IPS-NIHi7 (cell line): Measurements from ENCODE around the gene ERAL1.
"Not testable (repeated sequence)": the region's sequence is repeated elsewhere in the genome, so short reads cannot be mapped to it uniquely, and the experiment has no call there.

Experiments
- DNase-seq: peaks from one replicate; pipeline ENCODE4 v3.0.0; 2012; ENCODE audit warnings: mixed read lengths; ENCODE audit errors: extremely low spot score

ERAL1 gene

DNA sequence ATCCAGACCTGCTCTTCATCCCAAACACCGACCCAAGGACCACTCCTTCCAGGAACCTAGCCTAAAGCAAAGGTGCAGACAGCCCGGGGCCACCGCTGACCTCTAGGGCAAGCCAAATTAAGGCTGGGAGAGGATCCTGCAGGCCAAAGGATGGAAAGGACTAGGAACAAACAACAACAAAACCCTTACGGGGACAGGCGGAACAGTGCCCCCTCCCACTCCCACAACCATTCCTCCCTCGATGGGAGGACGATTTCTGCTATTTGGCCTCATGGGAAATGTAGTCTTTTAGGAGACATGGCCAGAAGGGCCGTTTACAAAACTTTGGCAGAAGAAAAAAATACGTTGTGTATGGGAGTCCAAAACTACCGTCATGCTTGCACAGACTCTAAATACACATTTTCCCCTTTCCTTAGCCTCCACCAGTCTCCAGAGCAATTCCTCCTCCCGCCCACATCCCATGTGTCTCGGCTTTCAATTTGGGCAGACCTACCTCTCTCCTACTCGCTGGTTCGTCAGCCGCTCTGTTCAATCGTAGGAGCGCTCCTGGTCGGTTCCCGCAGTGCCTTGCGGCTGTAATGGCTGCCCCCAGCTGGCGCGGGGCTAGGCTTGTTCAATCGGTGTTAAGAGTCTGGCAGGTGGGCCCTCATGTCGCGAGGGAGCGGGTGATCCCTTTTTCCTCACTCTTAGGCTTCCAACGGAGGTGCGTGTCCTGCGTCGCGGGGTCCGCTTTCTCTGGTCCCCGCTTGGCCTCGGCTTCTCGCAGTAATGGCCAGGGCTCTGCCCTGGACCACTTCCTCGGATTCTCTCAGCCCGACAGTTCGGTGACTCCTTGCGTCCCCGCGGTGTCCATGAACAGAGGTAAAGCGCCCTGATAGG lies at the start of gene ERAL1:
Gene ERAL1, plus strand, starts transcription at position 560 of the 879 bp plus-strand sequence. Its CDS starts 19 bp downstream, at position 579.
- DNase-seq, result peak; percentile 96

DNA sequence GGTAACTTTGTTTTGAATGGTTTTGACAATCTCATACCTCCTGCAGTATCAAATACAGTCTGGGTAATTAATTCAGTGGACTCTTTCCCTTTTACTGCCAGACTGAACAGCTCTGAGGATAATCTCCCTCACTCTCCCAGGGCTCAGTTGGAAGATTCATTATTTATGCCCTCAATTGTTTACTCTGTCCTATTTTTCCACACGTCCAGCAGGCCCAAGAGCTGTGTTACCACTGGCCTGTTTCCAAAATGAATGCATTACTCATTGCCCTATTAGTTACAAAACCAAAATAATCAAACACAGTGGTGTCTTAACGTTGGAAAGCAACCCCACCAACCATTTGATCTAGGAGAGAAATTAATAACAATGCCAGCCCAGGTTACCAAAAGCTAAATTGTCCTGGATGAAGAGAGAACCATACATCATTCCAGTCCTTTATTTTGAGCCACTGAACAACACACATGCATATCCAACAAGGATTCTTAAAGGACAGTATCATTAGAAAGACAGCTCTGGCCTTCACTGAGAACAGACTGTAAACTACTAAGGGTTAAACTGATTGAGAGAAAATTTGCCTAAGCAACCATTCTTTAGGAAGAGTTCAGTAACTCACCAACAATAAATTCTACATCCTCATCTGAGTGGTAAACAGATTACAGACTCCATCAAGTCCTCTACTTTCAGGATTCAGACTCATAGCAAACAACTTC lies 46.7 kb upstream of the ERAL1 start:
- no peak for DNase-seq

DNA sequence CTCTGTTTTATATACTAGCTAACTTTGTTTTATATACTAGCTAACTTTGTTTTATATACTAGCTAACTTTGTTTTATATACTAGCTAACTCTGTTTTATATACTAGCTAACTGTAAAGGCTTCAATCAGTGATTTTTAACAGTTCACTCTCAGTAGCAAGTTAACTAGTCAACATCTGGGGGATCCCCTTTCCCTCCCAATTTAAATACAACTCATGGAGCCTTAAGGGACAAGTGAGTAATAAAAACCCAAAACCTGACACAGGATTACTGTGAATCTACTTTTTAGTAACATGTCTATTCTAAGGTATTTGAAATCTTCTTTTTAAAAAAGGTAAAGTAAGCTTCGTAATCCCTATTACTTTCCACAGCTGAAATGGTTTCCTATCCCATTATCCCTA lies 44.4 kb upstream of the ERAL1 start:
- DNase-seq, result no peak

DNA sequence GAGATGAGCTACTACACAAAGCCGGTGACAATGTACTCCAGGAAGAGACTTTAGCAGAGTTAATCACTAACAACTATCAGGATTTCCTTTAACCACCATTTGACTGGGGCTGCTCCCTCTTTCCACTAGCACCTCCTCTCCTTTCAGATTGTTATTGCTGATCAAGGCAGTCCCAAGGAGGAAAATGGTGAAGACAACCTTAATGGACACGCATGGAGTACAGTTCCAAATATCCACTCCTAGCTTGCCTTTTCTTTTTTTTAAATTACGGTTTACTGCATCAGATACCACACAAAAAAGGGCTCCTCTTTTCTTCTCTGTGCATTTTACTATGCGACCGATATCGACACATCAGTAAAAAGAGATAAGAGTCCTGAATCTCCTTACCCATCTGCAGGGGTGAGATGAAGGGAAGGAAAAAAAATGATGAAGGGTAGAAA lies 43.1 kb upstream of the ERAL1 start:
- peak; percentile 17 for DNase-seq

DNA sequence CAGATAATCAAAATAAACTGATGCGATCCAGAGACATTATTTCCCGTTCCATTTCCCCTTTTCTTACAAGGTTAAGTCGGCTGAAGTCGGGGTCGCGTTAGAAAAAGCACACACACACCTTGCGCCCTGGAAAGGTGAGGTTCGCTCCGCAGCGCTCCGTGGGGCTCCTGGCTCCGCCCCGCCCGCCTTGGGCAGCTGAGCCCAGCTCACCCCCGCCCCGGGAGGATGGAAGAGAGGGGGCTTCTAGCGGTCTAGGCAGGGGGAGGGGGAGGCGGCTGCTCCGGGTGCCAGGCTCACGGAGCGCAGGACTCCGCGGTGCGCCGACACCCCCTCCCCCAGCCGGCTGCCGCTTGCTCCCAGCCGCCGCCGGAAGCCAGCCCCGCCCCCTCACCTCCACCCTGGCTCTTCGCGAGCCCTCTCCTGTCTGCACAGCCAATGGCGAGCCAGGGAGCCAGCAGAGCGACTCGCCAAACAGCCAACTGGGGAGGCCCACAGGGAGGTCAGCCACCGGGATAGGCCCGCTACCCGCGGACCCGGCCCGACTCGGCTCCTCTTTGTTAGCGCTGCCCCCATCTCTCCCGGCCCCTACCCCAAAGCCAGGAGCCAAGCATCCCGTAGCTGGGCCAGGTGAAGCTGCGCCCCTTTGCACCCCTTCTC lies 42.6 kb upstream of the ERAL1 start:
- DNase-seq, result peak; percentile 100

DNA sequence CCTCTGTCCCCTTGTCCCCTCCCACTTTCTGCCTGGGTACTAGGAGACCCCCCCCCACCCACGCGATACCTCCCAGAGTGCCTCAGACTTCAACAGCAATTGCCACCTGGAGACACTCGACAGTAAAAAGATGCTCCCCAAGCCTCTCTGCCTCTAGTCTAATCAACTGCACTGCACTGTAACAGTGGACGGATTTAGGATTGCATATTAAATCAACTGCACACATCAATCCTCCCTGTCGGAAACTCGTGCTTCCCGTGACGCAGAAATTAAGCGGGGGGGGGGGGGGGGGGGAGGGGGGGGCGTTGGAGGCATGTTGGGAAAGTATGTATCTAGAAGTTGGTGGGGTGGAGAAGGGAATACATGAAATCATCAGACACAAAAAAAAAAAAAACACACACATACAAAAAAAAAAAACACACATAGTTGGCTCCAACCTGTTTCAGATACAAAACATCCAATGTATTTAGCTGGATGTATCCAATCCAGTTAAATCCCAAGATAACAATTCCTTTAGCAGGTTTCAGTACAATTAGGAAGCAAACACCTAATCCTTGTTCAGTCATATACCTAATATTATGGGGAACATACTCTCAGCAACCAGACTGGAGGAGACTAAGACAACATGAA lies 42.0 kb upstream of the ERAL1 start:
- DNase-seq, result no peak

DNA sequence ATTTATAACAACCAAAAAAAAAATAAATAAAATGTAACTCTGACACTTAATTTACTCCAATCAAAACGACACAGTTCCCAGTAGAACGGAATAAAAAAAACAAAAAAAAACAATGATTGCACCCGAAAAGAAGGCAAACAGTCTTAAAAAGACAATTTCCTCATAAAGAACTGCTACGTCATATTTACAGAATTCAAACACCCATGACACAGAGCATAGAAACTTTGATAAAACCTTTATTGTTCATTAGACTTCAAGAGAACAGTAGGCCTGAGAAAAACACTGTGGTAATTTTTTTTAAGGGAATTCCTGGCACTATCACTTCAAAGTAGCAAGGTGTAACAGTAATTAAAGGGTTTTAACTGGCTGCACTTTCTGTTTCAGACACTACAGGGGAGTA lies 38.3 kb upstream of the ERAL1 start:
- DNase-seq, result no peak

GRCh38 chr17:28818819-28819221 lies 36.0 kb upstream of the ERAL1 start:
- DNase-seq, result no peak

GRCh38 chr17:28819582-28819981 lies 35.2 kb upstream of the ERAL1 start:
- no peak for DNase-seq

GRCh38 chr17:28827672-28828071 lies 27.1 kb upstream of the ERAL1 start:
- DNase-seq, result no peak

- DNase-seq, result no peak
Observed at GRCh38 chr17:28828294-28829040, 26.3 kb upstream of the ERAL1 start.

DNA sequence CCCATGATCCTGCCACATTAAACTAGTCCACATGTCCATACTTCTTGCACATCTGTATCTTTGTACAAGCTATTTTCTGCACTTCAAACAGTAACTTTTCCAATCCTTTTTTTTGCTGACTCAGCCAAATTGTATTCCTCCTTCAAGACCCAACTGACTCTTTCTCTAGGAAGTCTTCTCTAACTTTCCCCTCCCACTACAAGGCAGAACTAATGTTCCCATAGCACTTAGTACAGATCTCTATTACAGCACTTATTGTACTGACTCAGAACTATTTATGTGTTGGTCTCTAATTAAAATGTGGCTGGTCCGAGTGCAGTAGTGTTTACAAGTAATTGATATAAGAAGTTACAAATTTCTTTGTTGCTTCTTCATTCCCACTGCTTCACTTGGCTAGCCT lies 20.4 kb upstream of the ERAL1 start:
- no peak for DNase-seq

GRCh38 chr17:28836541-28836940 lies 18.3 kb upstream of the ERAL1 start:
- DNase-seq, result not testable (repeated sequence)

GRCh38 chr17:28839221-28839620 lies 15.6 kb upstream of the ERAL1 start:
- DNase-seq, result no peak

DNA sequence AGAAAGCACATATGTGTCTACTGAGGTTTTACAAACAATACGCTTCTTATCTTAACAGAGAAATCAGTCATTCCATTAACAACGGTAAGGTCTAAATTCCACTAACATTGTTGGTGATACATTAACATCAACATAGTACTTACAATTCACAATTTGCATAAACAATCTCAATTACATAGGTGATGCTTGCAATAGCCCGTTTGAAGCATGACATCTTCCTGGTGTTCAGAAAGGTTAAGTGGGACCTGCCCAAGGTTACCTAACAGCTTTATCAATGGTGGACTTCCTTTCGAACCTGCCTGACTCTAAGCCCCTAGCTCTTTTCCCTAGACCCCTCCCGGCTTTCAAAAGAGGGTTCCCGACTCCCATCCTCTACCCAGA lies 12.9 kb upstream of the ERAL1 start:
- DNase-seq, result no peak

DNA sequence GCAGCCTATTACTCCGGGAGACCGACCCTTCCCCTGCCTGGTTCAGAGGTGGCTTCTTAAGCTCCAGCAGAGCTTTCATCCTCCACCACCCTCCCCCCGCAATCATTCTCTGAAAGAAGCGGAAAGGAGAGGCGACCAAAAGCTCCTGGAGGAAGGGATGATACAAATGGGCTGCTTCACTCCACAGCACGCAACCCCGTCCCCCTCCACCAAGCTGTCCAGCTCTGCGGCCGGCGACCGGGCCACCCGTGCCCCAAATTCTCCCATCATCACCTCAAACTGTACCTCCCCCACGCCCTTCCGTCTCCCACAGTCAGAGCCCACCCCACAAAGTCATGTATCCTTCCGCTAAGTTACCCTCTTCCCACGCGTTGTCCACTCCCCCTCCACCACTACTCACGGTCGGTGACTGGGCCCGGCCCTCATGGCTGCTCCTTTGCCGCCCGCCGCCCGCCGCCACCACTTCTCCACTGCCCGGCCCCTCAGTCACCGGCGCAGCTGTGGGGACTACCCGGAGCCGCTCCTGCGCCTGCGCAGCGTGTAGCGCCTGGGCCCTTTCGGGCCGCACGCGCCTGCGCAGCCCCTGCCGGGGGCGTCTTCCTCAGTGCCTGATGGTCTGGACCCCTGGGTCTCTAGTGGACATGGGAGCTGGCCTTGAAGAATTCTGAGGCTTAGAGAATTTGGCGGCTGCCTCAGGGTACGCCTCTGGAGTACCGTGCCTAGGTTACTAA lies 12.4 kb upstream of the ERAL1 start, which contains the start of gene FAM222B:
Gene FAM222B, minus strand, starts transcription at position 509 of the 731 bp plus-strand sequence. CDS start 76,123 bp downstream, outside the sequence.
- DNase-seq, result peak; percentile 100

- no peak for DNase-seq
Observed at GRCh38 chr17:28843816-28844148, 11.0 kb upstream of the ERAL1 start.

GRCh38 chr17:28846231-28846630 lies 8.6 kb upstream of the ERAL1 start:
- DNase-seq, result no peak

- not testable (repeated sequence) for DNase-seq
Observed at GRCh38 chr17:28846699-28847098, 8.1 kb upstream of the ERAL1 start.

- peak; percentile 68 for DNase-seq
Observed at GRCh38 chr17:28848667-28849066, 6.1 kb upstream of the ERAL1 start.

DNA sequence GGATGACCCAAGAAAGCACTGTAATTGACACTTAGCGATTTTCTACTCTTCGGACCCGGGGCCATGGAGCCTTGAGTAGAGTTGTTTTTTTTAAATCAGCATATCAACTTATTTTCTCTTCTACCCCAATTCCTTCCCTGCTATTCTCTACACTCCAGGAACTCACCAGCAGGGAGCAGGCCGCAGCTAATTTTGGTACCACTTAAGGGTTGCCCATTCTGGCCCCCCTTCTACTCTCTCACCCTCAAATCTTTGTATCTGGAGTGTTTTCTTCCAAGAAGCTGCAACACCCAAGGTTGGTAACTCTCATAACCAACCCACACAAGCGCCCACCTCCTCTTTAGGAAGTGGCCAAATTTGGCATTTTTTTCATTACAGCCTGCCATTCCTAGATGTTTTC lies 5.5 kb upstream of the ERAL1 start:
- no peak for DNase-seq
